GM19438 (cell line): Measurements from ENCODE around the gene ZBED1.
"Not testable (repeated sequence)": the region's sequence is repeated elsewhere in the genome, so short reads cannot be mapped to it uniquely, and the experiment has no call there.

Source experiments
- ATAC-seq: cut with Tn5 transposase; IDR thresholded peaks from one replicate; pipeline ENCODE4 v1.9.1; 2021; ENCODE audit warnings: low read depth; ENCODE audit not compliant: unreplicated experiment

The ZBED1 gene

DNA sequence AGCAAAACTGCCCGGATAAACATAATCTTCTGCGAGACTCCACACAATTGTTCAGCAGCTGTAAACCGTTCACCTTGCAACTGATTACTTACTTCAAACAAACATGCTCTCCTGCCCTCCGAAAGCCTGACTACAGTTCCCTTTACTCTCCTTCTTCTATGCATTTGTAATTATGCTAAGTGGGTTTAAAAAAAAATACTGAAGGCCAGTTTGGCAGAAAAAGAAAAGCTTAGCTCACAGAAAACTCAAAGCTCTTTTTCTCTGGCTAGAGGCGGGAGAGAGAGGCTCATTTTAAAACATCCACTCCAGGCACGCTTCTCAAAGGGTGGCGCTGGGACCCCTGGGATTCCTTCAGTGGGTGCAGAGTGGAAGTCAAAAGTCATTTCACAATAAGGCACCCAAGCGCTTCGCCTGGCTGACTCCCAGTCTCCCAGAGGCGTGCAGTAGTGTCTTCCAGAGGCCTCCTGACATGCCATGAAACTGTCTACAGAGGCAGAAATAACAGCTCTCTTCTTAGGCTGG lies 1.9 kb downstream of the ZBED1 start:
- no peak for ATAC-seq

DNA sequence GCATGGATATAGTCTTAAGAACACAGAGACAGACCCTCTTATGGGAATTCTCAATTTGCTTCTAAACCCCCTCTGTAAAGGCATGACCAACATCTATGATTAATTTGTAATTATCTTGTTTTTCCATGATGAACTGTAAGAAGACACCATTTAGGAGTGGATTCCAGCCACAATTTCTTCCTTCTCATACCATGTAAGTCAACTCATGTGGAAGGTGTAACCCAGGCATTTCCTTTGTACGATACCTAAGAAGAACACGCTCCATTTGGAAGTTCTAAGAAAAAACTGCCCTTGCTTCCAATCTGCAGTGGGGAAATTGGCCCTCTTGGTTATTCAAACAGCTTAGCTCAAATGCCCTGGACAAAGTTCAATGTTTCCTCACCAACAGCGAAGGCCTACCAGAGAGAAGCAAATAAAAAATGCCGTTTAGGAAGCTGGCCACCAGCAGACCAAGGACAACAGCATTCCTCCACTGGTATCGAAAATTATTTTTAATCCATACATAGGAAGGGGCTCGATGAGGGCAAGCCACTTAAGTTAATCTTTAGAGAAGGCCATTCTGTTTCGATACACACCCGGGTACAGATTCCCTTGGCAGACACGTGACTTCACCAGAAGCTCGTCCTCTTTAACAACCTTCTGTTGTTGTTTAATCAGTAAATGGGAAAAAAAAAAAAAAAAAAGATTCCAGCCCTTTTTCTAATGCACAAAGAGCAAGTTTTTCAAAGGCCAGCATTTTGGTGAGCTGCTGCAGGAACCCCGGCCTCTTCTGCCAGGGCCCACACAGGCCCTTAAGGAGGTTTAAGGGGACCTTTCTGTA lies 2.6 kb downstream of the ZBED1 start:
- no peak for ATAC-seq

DNA sequence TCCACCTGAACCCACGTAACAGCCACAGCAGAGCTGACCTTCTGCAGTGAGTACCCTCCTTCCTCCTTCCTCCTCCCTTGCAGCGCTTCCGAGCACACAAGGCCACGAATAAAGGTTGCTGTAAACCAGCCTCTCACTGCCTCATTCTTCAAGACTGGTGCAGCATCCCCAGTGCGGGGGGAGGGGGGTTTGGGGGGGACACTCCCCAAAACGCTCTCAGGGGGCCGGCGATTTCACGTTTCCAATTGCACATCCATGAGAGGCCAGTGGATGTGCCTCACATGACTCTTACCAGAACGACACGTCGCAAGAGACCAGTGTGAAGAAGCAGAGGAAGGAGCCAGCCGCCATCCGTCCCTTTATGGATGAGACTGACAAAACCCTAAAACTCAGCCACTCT lies 5.2 kb downstream of the ZBED1 start:
- no peak for ATAC-seq

DNA sequence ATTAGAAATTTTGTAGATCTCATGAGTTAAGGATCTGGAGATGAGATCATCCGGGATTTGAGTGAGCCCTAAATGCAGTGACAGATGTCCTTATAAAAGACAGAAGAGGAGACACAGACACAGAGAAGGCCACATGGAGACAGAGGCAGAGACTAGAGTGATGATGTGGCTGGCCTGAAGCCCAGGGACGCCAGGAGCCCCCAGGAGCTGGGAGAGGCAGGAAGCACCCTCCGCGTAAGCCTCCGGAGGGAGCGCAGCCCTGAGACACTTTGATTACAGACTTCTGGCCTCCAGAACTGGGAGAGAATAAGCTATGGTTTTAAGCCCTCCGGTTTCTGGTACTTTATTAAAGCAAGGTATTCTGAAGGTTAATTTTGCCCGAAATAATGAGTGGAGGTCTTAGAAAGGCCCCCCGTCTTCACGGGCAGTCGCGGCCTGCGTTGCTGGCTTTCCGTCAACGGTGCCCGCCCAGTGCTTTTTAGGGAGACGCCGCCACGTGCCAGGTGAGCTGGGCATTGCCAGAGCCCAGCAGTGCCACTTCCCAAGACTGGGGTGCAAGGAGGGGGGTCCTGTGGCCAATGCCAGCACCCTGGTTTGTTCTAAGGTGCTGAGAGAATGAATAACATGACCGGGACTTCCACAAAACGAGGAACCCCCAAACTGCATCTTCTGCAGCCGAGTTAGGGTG lies 8.1 kb downstream of the ZBED1 start:
- no peak for ATAC-seq

DNA sequence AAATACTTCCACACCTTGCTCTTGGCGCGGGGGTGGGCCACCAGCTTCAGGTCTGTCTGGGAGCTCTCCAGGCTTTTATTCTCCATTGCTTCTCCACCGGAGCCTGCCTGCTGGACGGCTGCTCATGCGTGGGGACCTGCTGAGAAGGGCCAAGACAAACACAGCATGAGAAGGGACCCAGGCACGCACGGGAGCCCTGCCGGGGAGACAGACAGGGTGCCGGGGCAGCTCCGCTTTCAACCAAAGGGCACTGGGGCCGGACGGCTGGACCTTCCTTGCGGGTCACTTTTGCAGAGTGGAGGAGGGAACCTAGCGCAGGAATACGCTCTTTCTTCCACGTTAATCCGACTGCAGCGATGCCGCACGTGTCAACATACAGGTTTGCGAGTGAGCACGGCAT lies 10.1 kb downstream of the ZBED1 start:
- ATAC-seq = no peak

DNA sequence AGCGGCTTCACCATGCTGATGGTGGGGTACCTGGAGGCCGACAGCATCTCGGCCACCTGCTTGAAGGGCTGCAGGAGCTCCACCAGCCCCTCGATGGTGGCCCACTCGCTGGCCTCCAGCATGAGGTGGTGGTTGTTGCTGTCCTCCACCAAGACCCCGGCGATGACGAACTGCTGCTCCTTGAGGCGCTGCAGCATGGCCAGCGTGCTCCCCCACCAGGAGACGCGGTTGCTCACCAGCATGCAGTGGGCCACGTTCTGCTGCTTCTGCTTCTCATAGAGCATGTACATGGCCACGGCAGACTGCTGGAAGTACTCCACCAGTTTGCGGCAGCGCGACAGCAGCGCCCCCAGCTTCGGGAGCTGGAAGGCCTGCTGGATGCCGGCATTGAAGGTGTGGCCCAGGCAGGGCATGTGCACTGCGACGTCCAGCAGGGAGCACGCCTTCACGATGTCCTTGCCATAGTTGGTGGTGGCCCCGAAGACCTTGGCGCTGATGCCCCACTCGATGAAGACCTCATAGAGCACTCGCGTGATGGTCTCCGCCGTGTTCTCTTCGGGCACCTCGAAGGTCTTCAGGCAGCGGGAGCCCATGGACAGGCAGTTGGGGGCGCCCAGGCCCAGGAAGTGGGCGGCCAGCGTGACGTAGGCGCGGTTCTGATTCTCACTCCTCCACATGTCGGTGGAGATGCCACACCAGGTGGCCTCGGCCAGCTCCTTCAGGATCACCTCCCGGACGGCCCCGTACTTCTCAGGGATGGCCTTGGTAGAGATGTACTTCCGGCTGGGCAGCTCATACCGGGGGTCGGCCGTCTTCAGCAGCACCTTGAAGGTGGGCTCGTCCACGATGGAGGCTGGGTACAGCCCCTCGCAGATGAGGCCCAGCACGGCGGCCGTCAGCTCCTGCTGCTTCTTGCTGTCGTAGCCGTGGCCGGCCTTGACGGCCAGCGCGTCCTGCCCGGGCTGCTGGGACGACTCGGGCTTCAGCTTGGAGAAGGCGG lies 11.0 kb downstream of the ZBED1 start:
- no peak for ATAC-seq

DNA sequence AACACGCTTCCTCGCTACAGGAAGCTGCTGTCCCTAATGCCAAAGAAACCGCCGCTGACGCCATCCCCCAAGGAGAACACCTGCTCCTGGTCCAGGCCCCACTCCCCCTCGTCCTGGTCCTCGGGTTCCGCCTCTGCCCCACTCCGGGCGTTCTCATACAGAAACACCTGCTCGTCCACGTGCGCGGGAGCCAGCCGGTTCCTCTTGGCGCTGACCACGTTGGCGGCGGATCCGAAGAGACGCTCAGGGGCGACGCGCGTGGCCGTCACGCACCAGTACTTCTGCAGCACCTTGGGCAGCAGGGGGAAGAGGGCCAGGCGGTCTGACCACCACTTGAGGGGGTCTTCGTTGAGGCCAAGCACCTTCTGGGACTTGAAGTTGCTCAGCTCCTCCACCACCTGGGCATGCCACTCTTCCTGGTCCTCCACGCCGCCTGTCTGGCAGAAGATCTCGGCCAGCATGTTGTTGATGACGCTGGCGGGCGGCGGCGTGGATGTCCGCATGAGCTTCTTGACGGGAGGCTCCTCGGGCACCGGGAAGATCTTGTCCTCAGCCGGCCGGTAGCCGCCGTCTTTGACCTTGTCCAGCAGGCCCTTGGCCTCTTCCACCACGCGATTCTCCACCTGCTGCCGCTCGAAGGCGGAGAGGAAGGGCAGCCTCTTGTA lies 12.0 kb downstream of the ZBED1 start:
- no peak for ATAC-seq

DNA sequence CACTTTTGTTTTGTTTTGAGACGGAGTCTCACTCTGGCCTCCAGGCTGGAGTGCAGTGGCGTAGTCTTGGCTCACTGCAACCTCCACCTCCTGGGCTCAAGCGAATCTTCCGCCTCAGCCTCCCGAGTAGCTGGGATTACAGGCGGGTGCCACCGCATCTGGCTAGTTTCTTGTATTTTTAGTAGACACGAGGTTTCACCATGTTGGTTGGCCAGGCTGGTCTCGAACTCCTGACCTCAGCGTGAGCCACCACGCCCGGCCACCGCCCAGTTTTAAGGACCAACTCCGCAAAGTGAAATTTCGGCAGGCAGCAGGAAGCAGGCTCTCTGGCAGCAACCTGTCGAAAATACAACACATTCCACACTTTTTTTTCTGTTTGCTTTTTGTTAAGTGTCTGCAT lies 13.4 kb downstream of the ZBED1 start:
- no peak for ATAC-seq

DNA sequence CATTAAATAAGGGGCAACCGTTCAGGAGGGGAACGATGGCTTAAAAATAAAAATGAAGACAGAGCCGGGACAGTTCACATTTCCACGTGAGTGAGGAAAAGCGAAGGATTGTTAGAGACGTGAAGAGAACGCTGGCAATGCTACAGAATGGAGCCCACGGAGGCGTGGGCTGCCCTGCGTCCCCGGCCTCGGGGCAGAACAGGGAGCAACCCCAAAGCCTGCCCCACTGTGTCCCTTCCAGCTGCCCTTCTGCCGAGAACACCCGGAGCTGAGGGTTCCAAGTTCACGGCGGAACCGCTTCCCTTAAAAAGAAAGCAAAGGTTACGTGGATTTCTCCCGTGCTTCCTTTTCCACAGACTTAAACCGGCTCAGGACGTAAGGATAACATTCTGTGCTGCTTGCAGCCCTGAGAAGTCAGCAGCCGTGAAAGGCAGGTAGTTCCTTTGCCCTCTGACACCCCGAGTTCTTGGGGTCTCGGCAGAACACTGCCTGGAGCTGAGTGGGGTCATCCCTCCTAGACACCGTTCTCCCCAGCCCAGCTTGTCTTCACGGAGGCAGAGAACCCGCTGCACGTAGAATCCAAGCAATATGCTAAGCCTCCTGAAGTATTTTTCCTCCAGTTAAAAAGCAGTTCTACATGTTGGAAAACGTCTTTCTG lies 14.2 kb downstream of the ZBED1 start:
- ATAC-seq = no peak

DNA sequence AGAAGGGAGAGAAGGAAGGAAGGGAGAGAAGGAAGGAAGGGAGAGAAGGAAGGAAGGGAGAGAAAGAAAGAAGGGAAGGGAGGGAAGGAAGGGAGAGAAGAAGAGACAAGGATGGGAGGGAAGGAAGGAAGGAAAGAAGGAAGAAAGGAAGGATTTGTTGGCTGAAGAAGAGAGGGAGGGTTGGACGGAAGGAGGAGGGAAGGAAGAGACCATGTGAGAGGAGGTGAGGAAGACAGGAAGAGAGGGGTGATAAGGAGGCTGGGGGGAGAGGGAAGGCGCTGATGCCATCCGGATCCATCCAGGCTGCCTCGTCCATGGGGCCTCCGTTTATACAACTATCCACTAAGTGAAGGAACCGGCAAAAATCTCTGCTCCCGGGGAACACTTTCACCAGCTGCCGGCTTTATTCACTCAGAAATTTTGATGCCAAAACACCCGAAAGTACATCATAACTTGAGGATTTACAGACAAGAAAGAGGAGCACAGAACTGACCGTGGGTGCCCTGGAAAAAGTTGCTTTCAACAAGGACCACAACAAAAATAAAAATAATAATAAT lies 14.9 kb downstream of the ZBED1 start:
- no peak for ATAC-seq

DNA sequence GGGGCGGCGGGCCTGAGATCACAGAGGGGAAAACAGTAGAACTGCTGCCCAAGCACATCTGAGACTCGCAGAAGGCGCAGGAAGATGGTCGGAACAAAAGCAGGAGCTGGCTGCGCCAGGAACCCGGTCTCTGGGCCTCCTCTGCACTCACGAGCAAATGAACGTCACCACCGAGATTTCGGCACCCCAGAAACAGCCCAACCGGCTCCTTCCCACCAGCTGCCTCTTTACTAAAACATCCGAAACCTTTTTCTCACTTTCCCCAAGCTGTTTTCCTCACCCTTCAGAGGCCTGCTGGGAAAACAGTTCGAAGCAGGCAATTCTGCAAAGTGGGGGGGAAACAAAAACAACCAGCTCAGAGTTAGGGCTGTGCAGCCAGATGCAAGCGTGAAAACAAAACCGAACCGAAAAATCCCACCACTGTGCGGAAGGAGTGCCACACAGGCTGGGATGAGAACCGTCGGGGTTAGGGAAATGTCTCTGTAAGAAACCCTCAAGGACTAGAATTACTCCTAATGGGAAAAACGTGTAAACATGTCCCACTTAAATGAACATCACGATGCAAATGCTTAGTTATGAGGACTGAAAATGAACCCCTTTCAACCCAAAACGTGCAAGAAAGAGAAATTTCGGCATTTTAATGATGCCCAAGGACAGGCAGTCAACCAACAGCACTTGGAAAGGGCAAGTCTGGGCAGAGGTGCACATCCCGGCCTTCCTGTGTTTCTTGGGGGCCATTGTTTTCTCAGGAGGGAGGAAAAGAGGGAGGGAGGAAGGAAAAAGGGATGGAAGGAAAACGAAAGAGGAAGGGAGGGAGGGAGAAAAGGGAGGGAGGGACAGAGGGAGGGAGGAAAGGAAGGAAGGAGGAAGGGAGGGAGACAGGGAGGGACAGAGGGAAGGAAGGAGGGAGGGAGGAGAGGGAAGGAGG lies 15.8 kb downstream of the ZBED1 start:
- ATAC-seq = no peak

DNA sequence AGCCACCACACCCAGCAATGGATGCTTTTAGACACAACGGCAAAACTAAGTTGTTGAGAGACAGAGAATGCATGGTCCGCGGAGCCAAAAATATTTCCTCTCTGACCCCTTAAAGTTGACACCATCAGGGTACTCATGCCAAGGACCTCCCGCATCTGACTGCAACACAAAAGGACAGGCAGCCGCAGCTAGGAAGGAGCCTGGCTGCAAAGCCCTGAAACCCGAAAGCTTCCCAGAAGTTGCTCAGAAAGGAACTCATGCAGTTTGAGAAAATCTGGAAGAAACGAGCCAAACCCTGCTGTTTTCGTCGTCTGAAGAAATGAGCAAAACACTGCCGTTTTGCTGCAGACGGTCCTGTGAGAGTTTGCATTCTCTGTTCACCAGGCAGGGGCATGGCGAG lies 16.5 kb downstream of the ZBED1 start:
- no peak for ATAC-seq

DNA sequence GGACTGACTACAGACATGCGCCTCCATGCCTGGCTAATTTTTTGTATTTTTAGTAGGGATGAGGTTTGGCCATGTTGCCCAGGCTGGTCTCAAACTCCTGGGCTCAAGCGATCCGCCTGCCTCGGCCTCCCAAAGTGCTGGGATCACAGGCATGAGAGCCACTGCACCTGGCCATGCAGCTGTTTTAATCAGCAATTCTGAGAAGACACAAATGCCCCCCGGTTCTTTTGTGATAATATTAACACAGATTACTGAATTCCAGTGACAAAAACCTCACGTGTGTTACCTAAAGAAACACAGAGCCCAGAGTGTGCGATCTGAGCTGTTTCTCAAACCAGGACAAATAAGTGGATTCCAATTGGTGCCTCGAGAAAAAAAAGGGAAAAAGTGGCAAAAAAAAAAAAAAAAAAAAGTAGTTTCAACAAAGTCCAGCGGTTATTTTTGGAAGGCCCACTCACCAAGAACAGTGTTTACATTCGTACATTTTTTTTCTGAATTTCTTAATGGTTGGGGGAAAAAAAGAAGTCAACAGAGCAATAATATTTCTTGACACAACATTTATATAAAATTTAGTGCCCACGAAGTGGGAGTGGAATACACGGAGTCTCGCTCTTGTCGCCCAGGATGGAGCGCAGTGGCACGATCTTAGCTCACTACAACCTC lies 17.2 kb downstream of the ZBED1 start:
- ATAC-seq = no peak

DNA sequence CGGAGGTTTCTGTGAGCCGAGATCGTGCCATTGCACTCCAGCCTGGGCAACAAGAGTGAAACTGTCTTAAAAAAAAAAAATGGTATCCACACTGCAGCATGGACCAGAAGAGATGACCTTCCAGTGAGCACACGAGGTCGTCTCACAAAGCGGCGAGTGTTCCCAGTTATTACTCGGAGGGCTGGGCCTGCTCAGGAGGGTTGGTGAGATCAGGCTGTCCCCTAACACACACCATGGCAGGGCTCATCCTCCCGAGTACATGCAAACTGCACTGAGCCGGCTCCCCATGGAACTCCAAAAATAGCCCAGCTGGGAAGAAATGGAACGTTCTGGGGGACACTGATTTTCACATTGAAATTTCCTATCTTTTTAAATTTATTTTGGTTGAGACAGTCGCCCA lies 19.2 kb downstream of the ZBED1 start:
- ATAC-seq = not testable (repeated sequence)

DNA sequence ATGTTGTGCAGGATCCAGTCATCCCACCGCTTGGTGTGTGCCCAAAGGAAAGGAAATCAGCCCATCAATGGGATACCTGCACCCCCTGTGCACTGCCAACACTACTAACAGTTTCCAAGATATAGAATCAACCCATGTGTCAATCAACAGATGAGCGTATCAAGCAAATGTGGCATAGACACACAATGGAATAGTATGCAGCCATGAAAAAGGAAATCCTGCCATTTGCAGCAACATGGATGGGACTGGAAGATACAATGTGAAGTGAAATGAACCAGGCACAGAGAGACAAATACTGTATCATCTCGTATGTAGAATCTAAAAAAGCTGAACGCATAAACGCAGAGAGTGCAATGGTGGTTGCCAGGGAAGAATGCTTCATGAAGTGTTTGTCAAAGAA lies 20.8 kb downstream of the ZBED1 start:
- not testable (repeated sequence) for ATAC-seq

DNA sequence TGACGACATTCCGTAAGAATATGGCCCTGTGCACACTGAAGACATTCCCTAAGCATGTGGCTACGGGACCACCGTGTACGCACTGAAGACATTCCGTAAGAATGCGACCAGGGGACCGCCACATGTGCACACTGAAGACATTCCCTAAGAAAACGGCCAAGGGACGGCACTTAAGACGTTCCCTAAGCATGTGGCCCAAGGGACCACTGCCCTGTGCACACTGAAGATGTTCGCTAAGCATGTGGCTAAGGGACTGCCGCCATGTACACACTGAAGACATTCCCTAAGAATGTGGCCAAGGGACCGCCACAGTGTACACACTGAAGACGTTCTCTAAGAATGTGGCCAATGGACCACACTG lies 21.4 kb downstream of the ZBED1 start:
- ATAC-seq = no peak

DNA sequence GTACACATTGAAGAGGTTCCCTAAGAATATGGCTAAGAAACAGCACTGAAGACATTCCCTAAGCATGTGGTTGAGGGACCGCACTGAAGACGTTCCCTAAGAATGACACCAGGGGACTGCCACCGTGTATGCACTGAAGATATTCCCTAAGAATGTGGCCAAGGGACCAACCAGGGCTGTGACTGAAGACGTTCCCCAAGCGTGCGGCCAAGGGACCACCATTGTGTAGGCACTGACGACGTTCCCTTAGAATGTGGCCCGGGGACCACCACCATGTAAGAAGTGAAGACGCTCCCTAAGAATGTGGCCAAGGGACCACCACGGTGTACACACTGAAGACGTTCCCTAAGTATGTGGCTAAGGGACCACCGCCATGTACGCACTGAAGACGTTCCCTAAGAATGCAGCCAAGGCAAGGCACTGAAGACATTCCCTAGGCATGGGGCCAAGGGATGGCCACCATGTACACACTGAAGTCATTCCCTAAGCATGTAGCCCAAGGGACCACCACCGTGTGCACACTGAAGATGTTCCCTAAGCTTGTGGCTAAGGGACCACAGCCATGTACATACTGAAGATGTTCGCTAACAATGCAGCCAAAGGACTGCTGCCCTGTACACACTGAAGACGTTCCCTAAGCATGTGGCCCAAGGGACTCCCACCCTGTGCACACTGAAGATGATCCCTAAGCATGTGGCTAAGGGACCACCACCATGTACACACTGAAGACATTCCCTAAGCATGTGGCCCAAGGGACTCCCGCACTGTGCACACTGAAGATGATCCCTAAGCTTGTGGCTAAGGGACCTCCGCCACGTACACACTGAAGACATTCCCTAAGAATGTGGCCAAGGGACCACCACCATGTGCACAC lies 22.0 kb downstream of the ZBED1 start:
- no peak for ATAC-seq
